ENCODE measurements around the gene STEAP1B. TPM values are rescaled to one million over a fixed set of nuclear protein-coding genes. Genes with fewer than 3 reads are reported as not detected.

STEAP1B gene
- total and polyA plus RNA-seq, 2 donors (not counting 3 experiments of a cell fraction or from before 2014, with no cell fraction given), result 32.2 to 46.1 TPM

DNA sequence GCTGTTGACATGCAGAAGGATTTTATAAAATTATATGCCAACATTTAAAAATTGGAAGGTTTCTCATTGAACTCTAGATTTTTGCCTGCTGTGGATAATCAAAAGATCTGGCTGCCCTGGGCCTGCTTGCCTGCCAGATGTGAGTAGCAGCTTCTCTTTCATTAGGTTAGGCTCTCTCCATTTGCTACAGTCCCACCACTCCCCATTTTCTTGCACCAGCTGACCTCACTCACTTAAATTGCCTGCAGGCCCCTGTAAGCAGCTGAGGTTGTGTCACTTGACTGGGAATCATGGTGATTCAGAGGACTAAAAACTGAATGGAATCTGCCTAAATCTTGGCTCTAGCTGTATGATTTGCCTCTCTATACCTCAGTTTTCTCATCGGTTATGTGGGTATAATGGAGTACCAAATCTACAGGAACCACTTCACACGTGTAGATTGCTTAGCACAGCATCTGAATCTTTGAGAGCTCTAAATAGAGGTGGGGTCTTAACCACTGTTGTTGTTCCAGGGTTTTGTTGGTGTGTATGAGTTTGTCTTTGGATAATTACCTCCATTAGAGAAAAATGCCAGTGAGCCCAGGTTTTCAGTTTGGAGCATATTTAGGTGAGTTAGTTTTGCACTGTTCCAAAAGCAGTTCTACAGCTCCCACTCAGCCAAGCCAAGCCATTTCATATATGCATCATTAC is 124.5 kb downstream of the STEAP1B start:
- Histone ChIP-seq H3K79me2 (ENCODE audit: control insufficient read depth, insufficient read depth, low read length) (no peaks in the 10 kb centered on the region), H3K9me3 (replicated peaks; ENCODE audit: control insufficient read depth, insufficient read depth, low read length) (no peaks in the 10 kb centered on the region), H3K27ac (ENCODE audit: insufficient read depth, low read depth, low read length) (no peak overlapping the region), H3K9ac (replicated peaks; ENCODE audit: extremely low read depth, insufficient read depth, low read length) (no peak overlapping the region), H3K4me3 (replicated peaks in 1 of 3; ENCODE audit: insufficient read depth in 1 of 3, low read depth in 1 of 3, low read length in 3 of 3) (no peak overlapping the region), H2AFZ (ENCODE audit: low read depth, low read length) (no peak overlapping the region), H3K4me2 (ENCODE audit: insufficient read depth, low read length) (no peak overlapping the region), H3K9me1 (replicated peaks; ENCODE audit: control insufficient read depth, extremely low read depth, insufficient read depth, low read length) (no peaks in the 10 kb centered on the region), H3K4me1 (ENCODE audit: control insufficient read depth, extremely low read depth, insufficient read depth, low read length) (no peaks in the 10 kb centered on the region), H3K27me3 (ENCODE audit: control insufficient read depth in 2 of 2, insufficient read depth in 2 of 2, low read length in 2 of 2) (no peaks in the 10 kb centered on the region), H3K36me3 (ENCODE audit: control insufficient read depth in 2 of 2, extremely low read depth in 1 of 2, insufficient read depth in 2 of 2, low read length in 2 of 2) (no peaks in the 10 kb centered on the region), H4K20me1 (replicated peaks; ENCODE audit: control insufficient read depth, extremely low read depth, insufficient read depth, low read length) (no peaks in the 10 kb centered on the region)
- ChIA-PET CTCF (interaction anchor here (0.9 kb wide), 1 partner anchor 77 kb away, joined by 3 read pairs; no protein-coding TSS in a partner anchor), POLR2A (no interaction called here)
- no peak for FAIRE-seq
- DNase-seq (ENCODE audit: low read depth, low spot score), result no peak
- BruUV-seq (replicated peaks), result no TSS peak
- intact Hi-C loops (cut with micrococcal nuclease) (no loop called here), dilution Hi-C loops (cut with MboI; ENCODE audit: extremely low pct_ligation_motif_present, low sequenced_read_pairs) (no loop called here)
- TF ChIP-seq MYC (IDR thresholded peaks at IDR 0.05; ENCODE audit: low read depth, low read length) (no peak), FOS (IDR thresholded peaks at IDR 0.05; ENCODE audit: borderline replicate concordance, insufficient read depth, low read length) (no peak), POLR2AphosphoS5 (IDR thresholded peaks at IDR 0.05; ENCODE audit: insufficient read depth, low read depth, low read length) (no peak), GATA2 (IDR thresholded peaks at IDR 0.05; ENCODE audit: insufficient read depth, insufficient read length, low read depth, low read length) (no peak), JUN (IDR thresholded peaks at IDR 0.05; ENCODE audit: borderline replicate concordance, insufficient read depth, insufficient read length, low read depth) (no peak), MAX (IDR thresholded peaks at IDR 0.05; ENCODE audit: insufficient read depth, insufficient read length) (no peak), POLR2A (IDR thresholded peaks at IDR 0.05; ENCODE audit: low read depth, low read length) (no peak), EZH2 (IDR thresholded peaks at IDR 0.05; ENCODE audit: borderline replicate concordance, low read depth, low read length, severe bottlenecking) (no peak)
- TF ChIP-seq, protein P1, sequence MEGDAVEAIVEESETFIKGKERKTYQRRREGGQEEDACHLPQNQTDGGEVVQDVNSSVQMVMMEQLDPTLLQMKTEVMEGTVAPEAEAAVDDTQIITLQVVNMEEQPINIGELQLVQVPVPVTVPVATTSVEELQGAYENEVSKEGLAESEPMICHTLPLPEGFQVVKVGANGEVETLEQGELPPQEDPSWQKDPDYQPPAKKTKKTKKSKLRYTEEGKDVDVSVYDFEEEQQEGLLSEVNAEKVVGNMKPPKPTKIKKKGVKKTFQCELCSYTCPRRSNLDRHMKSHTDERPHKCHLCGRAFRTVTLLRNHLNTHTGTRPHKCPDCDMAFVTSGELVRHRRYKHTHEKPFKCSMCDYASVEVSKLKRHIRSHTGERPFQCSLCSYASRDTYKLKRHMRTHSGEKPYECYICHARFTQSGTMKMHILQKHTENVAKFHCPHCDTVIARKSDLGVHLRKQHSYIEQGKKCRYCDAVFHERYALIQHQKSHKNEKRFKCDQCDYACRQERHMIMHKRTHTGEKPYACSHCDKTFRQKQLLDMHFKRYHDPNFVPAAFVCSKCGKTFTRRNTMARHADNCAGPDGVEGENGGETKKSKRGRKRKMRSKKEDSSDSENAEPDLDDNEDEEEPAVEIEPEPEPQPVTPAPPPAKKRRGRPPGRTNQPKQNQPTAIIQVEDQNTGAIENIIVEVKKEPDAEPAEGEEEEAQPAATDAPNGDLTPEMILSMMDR (IDR thresholded peaks at IDR 0.05; ENCODE audit: extremely low read depth in 1 of 2, insufficient read depth in 1 of 2, low read depth in 1 of 2, low read length in 2 of 2), result no peak
